ENCODE data around the gene ADGRL3.
"Not testable (repeated sequence)": the region's sequence is repeated elsewhere in the genome, so short reads cannot be mapped to it uniquely, and the experiment has no call there.

ADGRL3 gene

DNA sequence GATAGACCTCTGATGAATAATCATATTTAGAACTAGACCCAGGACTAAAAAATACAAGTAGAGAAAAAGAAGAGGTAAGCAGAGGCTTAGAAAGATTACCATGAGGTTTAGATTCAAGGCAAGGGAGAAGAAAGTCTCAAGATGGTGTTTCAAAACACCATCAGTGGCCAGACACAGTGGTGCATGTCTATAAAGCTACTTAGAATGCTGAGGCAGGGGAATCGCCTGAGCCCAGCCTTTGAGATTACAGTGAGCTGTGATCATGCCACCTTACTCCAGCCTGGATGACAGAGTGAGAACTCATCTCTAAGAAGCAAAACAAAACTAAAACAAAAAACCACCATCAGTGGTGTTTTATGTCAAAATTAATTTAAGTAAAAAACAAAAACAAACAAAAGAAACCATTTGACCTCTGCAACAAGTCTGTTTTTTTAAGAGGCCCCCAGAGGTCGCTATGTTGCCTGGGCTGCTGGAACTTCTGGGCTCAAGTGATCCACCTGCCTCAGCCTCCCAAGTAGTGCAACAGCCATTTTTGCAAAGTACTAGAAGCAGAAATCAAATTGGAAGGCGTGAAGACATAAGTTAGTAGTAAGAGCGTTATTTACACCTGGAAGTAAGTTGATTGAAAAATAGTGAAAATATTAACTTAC lies 784.3 kb downstream of the ADGRL3 start:
- Mint-ChIP-seq H3K36me3 (no peaks in the 10 kb centered on the region), H3K4me3 (no peak overlapping the region), H3K9me3 (peaks cover 4% of the 10 kb centered on the region), H3K27ac (no peak overlapping the region), H3K27me3 (no peaks in the 10 kb centered on the region), H3K4me1 (no peaks in the 10 kb centered on the region)
- no peak for DNase-seq (ENCODE audit: low spot score in 2 of 2)
- ATAC-seq (ENCODE audit: low read depth) = no peak

DNA sequence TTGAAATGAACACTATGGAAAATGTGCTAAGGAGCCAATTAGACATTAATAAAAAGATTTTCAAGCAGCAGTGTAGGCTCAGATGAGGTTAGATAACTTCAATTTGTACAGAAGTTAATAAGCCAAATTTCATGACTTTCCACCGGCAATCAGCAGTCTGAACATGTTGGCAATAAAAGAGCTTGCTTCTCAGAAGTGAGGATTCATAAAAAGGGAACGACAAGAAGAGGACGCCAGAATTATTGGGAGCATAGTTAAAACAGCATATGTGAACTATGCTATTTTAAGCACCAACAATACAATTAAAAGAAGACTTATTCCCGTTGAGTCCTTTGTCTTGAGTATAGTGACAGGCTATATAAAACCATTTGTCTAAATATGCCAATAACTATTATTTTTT lies 785.3 kb downstream of the ADGRL3 start:
- Mint-ChIP-seq H3K27me3 (no peaks in the 10 kb centered on the region), H3K36me3 (no peaks in the 10 kb centered on the region), H3K4me3 (no peak overlapping the region), H3K27ac (no peak overlapping the region), H3K9me3 (peaks cover 1% of the 10 kb centered on the region), H3K4me1 (no peaks in the 10 kb centered on the region)
- DNase-seq (ENCODE audit: low spot score in 2 of 2) (no peak), ATAC-seq (ENCODE audit: low read depth) (no peak)

DNA sequence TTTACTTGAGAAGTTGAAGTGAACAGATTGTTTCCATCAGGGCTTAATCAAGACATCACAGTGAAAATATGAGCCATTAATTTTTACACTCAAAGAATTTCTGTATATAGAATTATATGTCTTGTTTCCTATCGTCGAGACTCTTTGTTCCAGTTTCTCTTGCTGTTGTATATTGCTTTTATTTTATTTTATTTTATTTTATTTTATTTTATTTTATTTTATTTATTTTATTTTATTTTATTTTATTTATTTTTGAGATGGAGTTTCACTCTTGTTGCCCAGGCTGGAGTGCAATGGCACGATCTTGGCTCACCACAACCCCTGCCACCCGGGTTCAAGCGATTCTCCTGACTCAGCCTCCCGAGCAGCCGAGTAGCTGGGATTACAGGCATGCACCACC lies 786.8 kb downstream of the ADGRL3 start:
- H3K4me1 Mint-ChIP-seq; H3K4me3 Mint-ChIP-seq; ATAC-seq (ENCODE audit: low read depth); H3K9me3 Mint-ChIP-seq; H3K27me3 Mint-ChIP-seq; DNase-seq (ENCODE audit: low spot score in 2 of 2); H3K36me3 Mint-ChIP-seq; H3K27ac Mint-ChIP-seq: not testable (repeated sequence)

DNA sequence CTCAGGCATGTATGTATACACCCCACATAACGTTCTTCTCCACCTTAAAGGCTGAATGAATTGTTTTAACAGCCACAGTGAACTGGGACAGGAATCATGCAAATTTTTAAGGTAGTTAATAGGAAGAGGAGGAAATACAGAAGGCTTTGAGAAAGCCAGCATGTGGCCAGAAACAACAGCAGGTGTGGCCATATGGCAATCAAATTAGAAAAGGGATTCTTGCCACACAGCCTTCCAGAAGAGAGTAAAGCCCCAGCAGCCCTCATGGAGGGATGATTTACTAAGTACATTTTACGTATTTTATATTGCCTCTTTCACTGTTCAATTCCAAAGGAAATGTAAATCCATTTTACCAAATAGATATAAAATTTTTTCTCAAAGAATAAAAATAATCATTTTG lies 792.2 kb downstream of the ADGRL3 start:
- Mint-ChIP-seq H3K27ac (no peak overlapping the region), H3K27me3 (no peaks in the 10 kb centered on the region), H3K4me1 (no peaks in the 10 kb centered on the region), H3K9me3 (peaks cover 2% of the 10 kb centered on the region), H3K4me3 (no peak overlapping the region), H3K36me3 (no peaks in the 10 kb centered on the region)
- ATAC-seq (ENCODE audit: low read depth) = no peak
- DNase-seq (ENCODE audit: low spot score in 2 of 2) = no peak

DNA sequence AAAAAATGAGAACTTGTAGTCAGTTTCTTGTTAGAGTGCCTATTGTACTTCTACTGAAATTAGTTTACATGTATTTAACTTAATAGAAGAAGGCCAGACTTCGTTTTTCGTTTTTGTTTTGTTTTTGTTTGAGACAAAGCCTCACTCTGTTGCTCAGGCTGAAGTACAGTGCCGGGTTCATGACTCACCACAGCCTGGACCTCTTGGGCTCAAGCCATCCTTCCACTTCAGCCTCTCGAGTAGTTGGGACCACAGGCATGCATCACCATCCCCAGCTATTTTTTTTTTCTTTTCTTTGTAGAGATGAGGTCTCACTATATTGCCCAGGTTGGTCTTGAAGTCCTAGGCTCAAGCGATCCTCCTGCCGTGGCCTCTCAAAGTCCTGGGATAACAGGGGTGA lies 793.9 kb downstream of the ADGRL3 start:
- ATAC-seq (ENCODE audit: low read depth) (no peak), DNase-seq (ENCODE audit: low spot score in 2 of 2) (no peak)
- Mint-ChIP-seq H3K36me3 (no peaks in the 10 kb centered on the region), H3K4me3 (no peak overlapping the region), H3K27me3 (no peaks in the 10 kb centered on the region), H3K9me3 (peaks cover 3% of the 10 kb centered on the region), H3K4me1 (no peaks in the 10 kb centered on the region), H3K27ac (no peak overlapping the region)

DNA sequence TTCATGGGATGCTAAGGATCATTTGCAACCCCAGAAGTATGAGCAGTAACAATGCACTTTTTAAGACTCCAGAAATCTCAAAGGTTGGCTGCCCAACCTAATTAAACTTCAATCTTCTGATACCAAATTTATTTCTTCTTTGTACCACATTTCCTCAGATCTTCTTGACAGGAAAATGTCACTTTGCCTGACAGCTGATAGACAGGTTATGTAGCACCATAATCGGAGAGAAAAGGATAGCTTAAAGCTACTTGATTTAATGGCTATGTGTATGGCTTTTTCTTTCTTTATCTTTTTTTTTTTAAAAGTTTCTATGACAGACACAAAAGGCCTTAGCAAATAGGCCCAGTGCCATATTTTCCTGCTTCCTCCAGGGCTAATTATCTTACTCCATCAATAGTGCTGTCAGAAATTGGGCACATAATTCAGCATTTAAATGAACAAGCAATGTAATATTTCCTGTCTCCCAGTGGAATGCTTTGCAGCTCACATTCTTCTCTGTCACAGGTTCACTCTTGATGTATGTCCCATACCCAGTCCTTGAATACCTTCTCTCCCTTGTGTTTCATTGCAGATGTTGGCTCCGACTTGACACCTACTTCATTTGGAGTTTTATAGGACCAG lies 795.7 kb downstream of the ADGRL3 start:
- Mint-ChIP-seq H3K27me3 (no peaks in the 10 kb centered on the region), H3K36me3 (no peaks in the 10 kb centered on the region), H3K27ac (no peak overlapping the region), H3K4me3 (no peak overlapping the region), H3K4me1 (no peaks in the 10 kb centered on the region), H3K9me3 (peaks cover 3% of the 10 kb centered on the region)
- ATAC-seq (ENCODE audit: low read depth) (no peak), DNase-seq (ENCODE audit: low spot score in 2 of 2) (no peak)

DNA sequence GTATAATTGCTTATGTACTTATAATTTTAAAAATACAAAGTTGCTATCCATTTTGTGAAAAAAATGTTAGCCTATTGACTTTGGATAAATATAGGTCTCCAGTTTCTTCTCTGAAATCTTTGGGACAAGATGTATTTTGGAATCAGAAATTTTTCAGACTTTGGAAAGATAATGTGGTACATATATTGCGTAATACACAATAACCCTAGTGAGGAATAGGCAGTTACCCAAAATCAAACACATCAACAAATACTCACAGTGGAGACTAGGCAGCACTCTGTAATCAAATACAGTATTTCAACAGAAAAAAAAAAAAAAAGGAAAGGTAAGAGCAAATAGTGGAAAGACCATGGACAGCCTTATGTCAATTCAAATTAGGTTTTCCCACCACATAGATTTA lies 796.8 kb downstream of the ADGRL3 start:
- Mint-ChIP-seq H3K9me3 (peaks cover 3% of the 10 kb centered on the region), H3K4me1 (no peaks in the 10 kb centered on the region), H3K27me3 (no peaks in the 10 kb centered on the region), H3K4me3 (no peak overlapping the region), H3K27ac (no peak overlapping the region), H3K36me3 (no peaks in the 10 kb centered on the region)
- ATAC-seq (ENCODE audit: low read depth) = no peak
- no peak for DNase-seq (ENCODE audit: low spot score in 2 of 2)

DNA sequence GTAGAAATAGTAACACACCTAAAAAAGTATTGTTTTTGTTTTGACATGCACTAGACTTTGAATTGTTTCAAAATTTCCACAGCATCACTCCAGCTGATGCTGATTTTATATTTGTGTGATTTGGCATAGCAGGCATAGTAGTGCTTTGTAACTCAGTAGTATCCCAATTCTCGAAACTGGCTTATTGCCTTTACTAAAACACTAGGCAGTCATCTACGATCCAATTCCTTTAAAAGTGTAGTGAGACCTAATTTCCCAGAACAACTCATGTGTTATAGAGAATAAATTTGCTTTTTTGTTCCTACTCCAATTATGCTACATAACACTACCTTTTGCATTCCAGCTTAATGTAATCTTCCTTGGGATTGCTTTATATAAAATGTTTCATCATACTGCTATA lies 797.7 kb downstream of the ADGRL3 start:
- Mint-ChIP-seq H3K27me3 (no peaks in the 10 kb centered on the region), H3K4me3 (no peak overlapping the region), H3K27ac (no peak overlapping the region), H3K4me1 (no peaks in the 10 kb centered on the region), H3K9me3 (peaks cover 3% of the 10 kb centered on the region), H3K36me3 (no peaks in the 10 kb centered on the region)
- DNase-seq (ENCODE audit: low spot score in 2 of 2) (no peak), ATAC-seq (ENCODE audit: low read depth) (no peak)

DNA sequence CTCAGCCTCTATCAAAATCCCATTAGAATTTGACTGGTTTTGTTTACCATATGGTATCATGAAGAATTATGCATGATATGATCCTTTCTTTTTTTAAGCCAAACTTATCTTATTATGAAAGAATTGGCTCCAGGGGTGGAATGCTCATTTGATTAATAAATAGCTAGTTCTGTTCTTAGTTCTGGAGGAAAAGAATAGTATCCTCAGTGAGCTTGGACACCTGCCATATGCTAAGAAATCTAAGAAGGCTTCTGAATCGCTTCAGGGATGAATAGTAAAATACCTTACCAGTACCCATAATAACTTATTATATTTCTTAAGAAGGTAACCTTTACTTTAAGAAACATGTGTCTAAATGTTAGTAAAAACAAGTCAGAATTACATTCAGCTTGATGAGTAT lies 803.6 kb downstream of the ADGRL3 start:
- no peaks in the 10 kb centered on the region for H3K4me1 Mint-ChIP-seq
- no peak for ATAC-seq (ENCODE audit: low read depth)
- no peak overlapping the region for H3K4me3 Mint-ChIP-seq
- H3K36me3 Mint-ChIP-seq = no peaks in the 10 kb centered on the region
- no peak overlapping the region for H3K27ac Mint-ChIP-seq
- no peak for DNase-seq (ENCODE audit: low spot score in 2 of 2)
- H3K9me3 Mint-ChIP-seq = peaks cover 6% of the 10 kb centered on the region
- H3K27me3 Mint-ChIP-seq = no peaks in the 10 kb centered on the region

DNA sequence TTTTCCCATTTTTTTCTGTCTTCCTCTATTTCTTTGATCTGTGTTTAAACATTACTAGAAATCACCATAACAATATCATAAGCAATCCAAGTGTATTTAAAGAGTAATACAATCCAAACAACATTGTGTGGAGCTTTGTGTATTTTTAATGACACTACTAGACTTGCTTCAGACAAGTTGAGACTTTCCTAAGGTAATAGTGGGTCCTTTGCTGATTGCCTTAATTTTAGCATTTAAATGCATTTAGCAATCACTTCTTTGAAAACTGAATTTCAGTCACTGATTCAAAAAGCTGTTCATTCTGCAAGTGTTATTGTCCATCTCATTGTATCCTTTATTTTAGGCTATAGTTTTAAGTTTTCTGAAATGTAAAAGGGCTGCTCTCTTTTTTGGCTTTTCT lies 804.8 kb downstream of the ADGRL3 start:
- Mint-ChIP-seq H3K27ac (no peak overlapping the region), H3K36me3 (no peaks in the 10 kb centered on the region), H3K4me3 (no peak overlapping the region), H3K9me3 (peaks cover 6% of the 10 kb centered on the region), H3K27me3 (no peaks in the 10 kb centered on the region), H3K4me1 (no peaks in the 10 kb centered on the region)
- DNase-seq (ENCODE audit: low spot score in 2 of 2) (no peak), ATAC-seq (ENCODE audit: low read depth) (no peak)

DNA sequence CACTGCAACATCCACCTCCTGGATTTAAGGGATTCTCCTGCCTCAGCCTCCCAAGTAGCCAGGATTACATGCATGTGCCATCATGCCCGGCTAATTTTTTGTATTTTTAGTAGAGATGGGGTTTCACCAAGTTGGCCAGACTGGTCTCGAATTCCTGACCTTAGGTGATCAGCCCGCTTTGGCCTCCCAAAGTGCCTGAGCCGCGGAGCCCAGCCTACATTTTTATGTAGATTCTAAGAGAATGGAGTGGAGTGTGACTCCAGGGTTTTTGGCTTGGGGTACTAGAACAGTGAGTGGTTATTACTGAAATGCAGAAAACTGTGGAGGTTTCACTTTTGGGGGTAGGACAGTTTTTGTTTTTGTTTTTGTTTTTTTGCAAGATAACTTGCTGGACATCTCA lies 806.0 kb downstream of the ADGRL3 start:
- H3K27ac Mint-ChIP-seq = no peak overlapping the region
- H3K27me3 Mint-ChIP-seq = no peaks in the 10 kb centered on the region
- peaks cover 6% of the 10 kb centered on the region for H3K9me3 Mint-ChIP-seq
- H3K4me3 Mint-ChIP-seq = no peak overlapping the region
- no peaks in the 10 kb centered on the region for H3K36me3 Mint-ChIP-seq
- ATAC-seq (ENCODE audit: low read depth) (no peak), DNase-seq (ENCODE audit: low spot score in 2 of 2) (no peak)
- H3K4me1 Mint-ChIP-seq = no peaks in the 10 kb centered on the region

DNA sequence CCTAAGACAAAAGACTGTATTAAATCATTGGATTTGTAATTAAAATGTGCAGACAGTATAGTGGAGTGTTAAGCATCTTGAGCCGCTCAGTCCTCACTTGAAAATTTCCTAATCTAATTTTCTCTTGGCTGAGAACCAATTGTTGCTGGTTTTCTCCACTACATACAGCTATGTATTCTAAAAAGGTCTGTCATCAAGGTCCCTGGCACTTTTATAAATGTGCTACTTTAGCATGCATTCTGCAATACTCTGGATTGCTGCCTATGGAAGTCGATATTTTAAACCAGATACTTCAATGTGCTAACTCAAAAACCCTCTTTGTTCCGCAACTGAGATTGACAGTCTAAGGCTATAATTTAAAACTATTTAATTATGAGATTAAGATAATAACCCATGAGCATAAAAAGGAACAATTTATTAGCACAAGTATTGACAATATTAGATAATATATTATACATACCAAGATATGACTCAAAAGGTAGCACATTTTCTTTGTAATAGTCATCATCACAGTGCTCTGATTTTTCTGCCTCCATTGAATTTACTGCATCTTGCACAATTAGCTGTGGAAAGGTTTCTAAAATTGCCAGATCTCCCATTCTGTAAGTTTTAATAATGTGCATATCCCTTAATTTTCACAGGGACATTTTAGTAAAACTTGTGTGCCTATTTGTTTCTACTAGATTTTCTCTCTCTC lies 815.1 kb downstream of the ADGRL3 start:
- ATAC-seq (ENCODE audit: low read depth) = no peak
- Mint-ChIP-seq H3K36me3 (no peaks in the 10 kb centered on the region), H3K27me3 (no peaks in the 10 kb centered on the region), H3K4me3 (no peak overlapping the region), H3K27ac (no peak overlapping the region), H3K4me1 (no peaks in the 10 kb centered on the region), H3K9me3 (peaks cover 11% of the 10 kb centered on the region)
- DNase-seq (ENCODE audit: low spot score in 2 of 2) = no peak

DNA sequence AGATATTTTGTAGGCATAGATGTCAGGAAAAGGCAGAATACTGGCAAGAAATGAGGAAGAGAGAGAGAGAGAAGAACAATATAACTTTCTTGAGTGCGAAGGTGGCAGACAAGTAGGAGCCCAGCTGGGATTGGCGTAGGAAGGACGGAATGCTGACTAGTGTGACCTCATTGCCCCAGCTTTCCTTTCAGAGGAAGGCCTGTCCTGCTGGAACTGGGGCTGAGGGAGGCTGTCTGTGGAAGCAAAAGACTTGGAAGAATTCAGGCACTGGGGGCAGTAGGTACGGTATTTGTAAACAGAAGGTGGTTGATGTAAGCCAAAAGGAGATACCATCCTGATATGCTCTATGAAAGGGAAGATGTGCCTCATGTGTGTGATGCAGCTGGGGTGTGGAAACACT lies 818.4 kb downstream of the ADGRL3 start:
- DNase-seq (ENCODE audit: low spot score in 2 of 2) = no peak

DNA sequence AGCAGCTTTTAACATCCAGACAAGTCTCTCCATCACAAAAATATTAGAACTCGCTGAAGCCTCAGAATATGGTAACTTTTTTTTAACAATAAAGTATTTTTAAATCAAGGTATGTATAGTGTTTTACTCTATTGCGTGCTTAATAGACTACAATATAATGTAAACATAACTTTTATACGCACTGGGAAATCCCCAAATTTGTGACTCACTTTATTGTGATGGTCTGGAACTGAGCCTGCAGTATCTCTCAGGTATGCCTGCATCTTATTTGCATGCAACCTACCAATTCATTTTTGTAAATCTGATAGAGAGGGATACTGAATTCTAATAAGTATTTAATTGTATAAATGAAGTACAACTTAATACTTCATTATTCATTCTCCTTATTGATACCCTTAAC lies 823.5 kb downstream of the ADGRL3 start:
- ATAC-seq (ENCODE audit: low read depth) (no peak), DNase-seq (ENCODE audit: low spot score in 2 of 2) (no peak)
- H3K4me1 Mint-ChIP-seq = no peaks in the 10 kb centered on the region
- H3K27ac Mint-ChIP-seq = no peak overlapping the region
- no peak overlapping the region for H3K4me3 Mint-ChIP-seq
- no peaks in the 10 kb centered on the region for H3K36me3 Mint-ChIP-seq
- H3K9me3 Mint-ChIP-seq = peaks cover 5% of the 10 kb centered on the region
- no peaks in the 10 kb centered on the region for H3K27me3 Mint-ChIP-seq

More for the DNA sequence above, 818.4 kb downstream of the ADGRL3 start:
- no peak for ATAC-seq (ENCODE audit: low read depth)
- peaks cover 10% of the 10 kb centered on the region for H3K9me3 Mint-ChIP-seq
- no peaks in the 10 kb centered on the region for H3K4me1 Mint-ChIP-seq
- H3K36me3 Mint-ChIP-seq = no peaks in the 10 kb centered on the region
- H3K4me3 Mint-ChIP-seq = no peak overlapping the region
- H3K27me3 Mint-ChIP-seq = no peaks in the 10 kb centered on the region
- H3K27ac Mint-ChIP-seq = no peak overlapping the region

DNA sequence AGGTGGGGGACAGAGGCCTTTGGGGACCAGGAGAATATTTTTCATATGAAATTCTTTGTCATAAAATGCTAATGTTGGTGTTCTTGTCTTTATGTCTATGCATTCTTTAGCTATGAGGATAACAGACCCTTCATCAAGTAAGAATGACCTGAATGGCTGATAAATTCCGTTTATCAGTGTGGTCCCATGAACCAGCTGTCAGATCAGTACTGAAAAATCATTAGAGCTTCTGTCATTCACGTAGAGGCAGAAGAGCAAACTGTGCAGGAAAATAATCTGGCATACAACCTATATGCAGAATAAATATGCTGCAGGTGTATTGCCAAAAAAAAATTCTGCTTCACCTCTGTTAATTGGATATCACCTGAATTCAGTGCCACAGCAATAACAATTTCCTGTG lies 828.6 kb downstream of the ADGRL3 start:
- H3K4me1 Mint-ChIP-seq = no peaks in the 10 kb centered on the region
- H3K4me3 Mint-ChIP-seq = no peak overlapping the region
- peaks cover 9% of the 10 kb centered on the region for H3K9me3 Mint-ChIP-seq
- no peak for ATAC-seq (ENCODE audit: low read depth)
- no peaks in the 10 kb centered on the region for H3K27me3 Mint-ChIP-seq
- H3K36me3 Mint-ChIP-seq = no peaks in the 10 kb centered on the region
- no peak overlapping the region for H3K27ac Mint-ChIP-seq
- DNase-seq (ENCODE audit: low spot score in 2 of 2) = no peak
